A549 (cell line): ENCODE measurements around the gene CACNA1D. TPM values are rescaled to one million over a fixed set of nuclear protein-coding genes. Genes with fewer than 3 reads are reported as not detected.

Experiments used
- ATAC-seq, 2 experiments: fragments of 200-7000 bp in 1 of 2; fragments of >200 bp in 1 of 2; cut with Nextera tagmentation in 1 of 2; cut with Tn5 transposase in 1 of 2; 3 replicates each; pipeline versions ENCODE4 v1.8.0 to v1.9.1; 2018 to 2020; ENCODE audit warnings: mild to moderate bottlenecking in 1 of 2, moderate library complexity in 1 of 2
- CTCF ChIA-PET: fragments of 300-600 bp; sonication (Branson Sonifier 250); formaldehyde crosslinking; extraction: SDS; loops from one replicate; lab custom pipeline; 2021; ENCODE audit warnings: antibody characterized with exemption, inconsistent platforms; lab: Yijun Ruan, JAX
- POLR2A ChIA-PET: fragments of 350-600 bp; formaldehyde crosslinking; extraction: SDS; loops from one replicate; lab custom pipeline; 2021; ENCODE audit warnings: antibody characterized with exemption, inconsistent platforms; lab: Yijun Ruan, JAX
- DNase-seq, 2 experiments: peaks; one replicate each; pipeline versions ENCODE4 v3.0.0 to v3.0.0-alpha.2; 2011 to 2016; ENCODE audit warnings: low read depth in 1 of 2, low spot score in 1 of 2
- FAIRE-seq: peaks from 2 replicates; lab custom pipeline; 2011; peaks lifted over from hg19 to GRCh38; lab: Jason Lieb, UNC
- H3K27ac ChIP-seq, 2 experiments: fragments of >200 bp; sonication (Bioruptor Twin); formaldehyde crosslinking; 3 replicates each; pipeline ENCODE4 v1.5.1; 2016 to 2017
- H3K4me1 ChIP-seq: fragments of >200 bp; sonication (Bioruptor Twin); formaldehyde crosslinking; 3 replicates; pipeline ENCODE4 v1.6.1; 2016
- H3K4me2 ChIP-seq: fragments of >200 bp; sonication (Bioruptor Twin); formaldehyde crosslinking; 3 replicates; pipeline ENCODE4 v1.6.1; 2016
- H3K4me3 ChIP-seq: fragments of >200 bp; sonication (Bioruptor Twin); formaldehyde crosslinking; 3 replicates; pipeline ENCODE4 v1.5.1; 2016
- H3K9me3 ChIP-seq: fragments of >200 bp; sonication (Bioruptor Twin); formaldehyde crosslinking; 3 replicates; pipeline ENCODE4 v1.6.1; 2016
- ATOH8 ChIP-seq: fragments of 250-450 bp; sonication (Bioruptor Pico); IDR thresholded peaks from 2 replicates; pipeline ENCODE4 v1.5.0; 2020; ENCODE audit warnings: low read depth, mild to moderate bottlenecking, moderate library complexity
- BHLHE40 ChIP-seq: IDR thresholded peaks from 2 replicates; pipeline ENCODE4 v1.6.1; 2012; ENCODE audit warnings: low read depth, low read length, inconsistent platforms
- CBX8 ChIP-seq: fragments of 200-600 bp; sonication (generic); IDR thresholded peaks from 2 replicates; pipeline ENCODE4 v1.6.1; 2016
- CHD4 ChIP-seq: fragments of 200-600 bp; sonication (generic); IDR thresholded peaks from 2 replicates; pipeline ENCODE4 v1.6.1; 2016; ENCODE audit warnings: antibody characterized with exemption, mild to moderate bottlenecking, borderline replicate concordance
- ELK1 ChIP-seq: fragments of 150-350 bp; IDR thresholded peaks from 2 replicates; pipeline ENCODE4 v1.6.1; 2014; ENCODE audit warnings: low read depth, mild to moderate bottlenecking, low read length
- FOSL2 ChIP-seq, 2 experiments: fragments of 450-650 bp in 1 of 2; fragments of >200 bp in 1 of 2; sonication (Bioruptor Twin) in 1 of 2; formaldehyde crosslinking; IDR thresholded peaks; 2 replicates each; pipeline versions ENCODE4 v1.5.0 to v1.6.1; 2016 to 2020; ENCODE audit warnings: mild to moderate bottlenecking in 1 of 2, moderate library complexity in 1 of 2
- FOXS1 ChIP-seq: fragments of 250-450 bp; sonication (Bioruptor Pico); IDR thresholded peaks from 2 replicates; pipeline ENCODE4 v1.5.0; 2020; ENCODE audit warnings: mild to moderate bottlenecking, moderate library complexity
- GATA3 ChIP-seq: IDR thresholded peaks from 2 replicates; pipeline ENCODE4 v1.6.1; 2012; ENCODE audit warnings: borderline replicate concordance
- HDAC2 ChIP-seq: fragments of 200-600 bp; sonication (generic); IDR thresholded peaks from 2 replicates; pipeline ENCODE4 v1.6.1; 2016
- HMGXB4 ChIP-seq: fragments of 250-450 bp; sonication (Bioruptor Pico); IDR thresholded peaks from 2 replicates; pipeline ENCODE4 v1.5.0; 2021; ENCODE audit warnings: mild to moderate bottlenecking, moderate library complexity, borderline replicate concordance
- HOXB5 ChIP-seq: fragments of 250-450 bp; sonication (Bioruptor Pico); IDR thresholded peaks from 2 replicates; pipeline ENCODE4 v1.5.0; 2020; ENCODE audit warnings: mild to moderate bottlenecking, moderate library complexity
- JUN ChIP-seq, 2 experiments: fragments of >200 bp; sonication (Bioruptor Twin); formaldehyde crosslinking; IDR thresholded peaks; 2 replicates in 1 of 2; 3 replicates in 1 of 2; pipeline ENCODE4 v1.6.1; 2016 to 2017
- JUNB ChIP-seq: fragments of >200 bp; sonication (Bioruptor Twin); formaldehyde crosslinking; IDR thresholded peaks from 2 replicates; pipeline ENCODE4 v1.6.1; 2016
- KDM5A ChIP-seq: fragments of 200-600 bp; sonication (generic); IDR thresholded peaks from 2 replicates; pipeline ENCODE4 v1.6.1; 2016; ENCODE audit warnings: antibody characterized with exemption, mild to moderate bottlenecking
- MAZ ChIP-seq: fragments of 150-350 bp; IDR thresholded peaks from 2 replicates; pipeline ENCODE4 v1.6.1; 2014; ENCODE audit warnings: antibody characterized with exemption, low read depth, low read length, borderline replicate concordance
- MYC ChIP-seq: IDR thresholded peaks from 2 replicates; pipeline ENCODE4 v1.6.1; 2012; ENCODE audit warnings: mild to moderate bottlenecking, inconsistent platforms, low read length, improper control_type of control experiment, borderline replicate concordance
- NFE2L2 ChIP-seq: fragments of 150-350 bp; conservative IDR thresholded peaks from 2 replicates; pipeline ENCODE4 v1.6.1; 2014; ENCODE audit warnings: low read length
- NR3C1 ChIP-seq: fragments of >200 bp; sonication (Bioruptor Twin); formaldehyde crosslinking; IDR thresholded peaks from 3 replicates; pipeline ENCODE4 v1.6.1; 2017
- PHF8 ChIP-seq: fragments of 200-600 bp; sonication (generic); IDR thresholded peaks from 2 replicates; pipeline ENCODE4 v1.6.1; 2016; ENCODE audit warnings: low read depth, mild to moderate bottlenecking, antibody characterized with exemption, moderate library complexity, borderline replicate concordance
- POLR2A ChIP-seq: IDR thresholded peaks from 2 replicates; pipeline ENCODE4 v1.6.1; 2012; ENCODE audit warnings: mild to moderate bottlenecking, low read length
- RAD21 ChIP-seq, 2 experiments: fragments of >200 bp in 1 of 2; sonication (Bioruptor Twin) in 1 of 2; formaldehyde crosslinking in 1 of 2; IDR thresholded peaks in 1 of 2; conservative IDR thresholded peaks in 1 of 2; 2 replicates in 1 of 2; 3 replicates in 1 of 2; pipeline ENCODE4 v1.6.1; 2012 to 2018; ENCODE audit warnings: inconsistent platforms in 1 of 2
- RFX5 ChIP-seq: fragments of 450-650 bp; IDR thresholded peaks from 2 replicates; pipeline ENCODE4 v1.7.1; 2014; ENCODE audit warnings: antibody characterized with exemption, mild to moderate bottlenecking, moderate library complexity
- RNF2 ChIP-seq: fragments of 200-600 bp; sonication (generic); IDR thresholded peaks from 2 replicates; pipeline ENCODE4 v1.6.1; 2016; ENCODE audit warnings: low read depth, mild to moderate bottlenecking, antibody characterized with exemption, moderate library complexity, borderline replicate concordance
- SMC3 ChIP-seq: fragments of >200 bp; sonication (Bioruptor Twin); formaldehyde crosslinking; IDR thresholded peaks from 3 replicates; pipeline ENCODE4 v1.6.1; 2018; ENCODE audit warnings: inconsistent platforms
- ZC3H11A ChIP-seq: fragments of 450-650 bp; IDR thresholded peaks from 2 replicates; pipeline ENCODE4 v1.6.1; 2014; ENCODE audit warnings: antibody characterized with exemption, mild to moderate bottlenecking
- ZFP36 ChIP-seq: fragments of 450-650 bp; IDR thresholded peaks from 2 replicates; pipeline ENCODE4 v1.6.1; 2014; ENCODE audit warnings: borderline replicate concordance; ENCODE audit not compliant: partially characterized antibody
- ZNF302 ChIP-seq: fragments of 250-450 bp; sonication (Bioruptor Pico); IDR thresholded peaks from 2 replicates; pipeline ENCODE4 v1.9.0; 2021; ENCODE audit warnings: inconsistent platforms, mild to moderate bottlenecking, moderate library complexity
- WGBS: methylation state at CpG from one replicate; pipeline ENCODE4 v1.1.6; 2017; ENCODE audit errors: missing lambda C conversion rate; 5-methylcytosine and 5-hydroxymethylcytosine counted together
- polyA plus RNA-seq, 4 experiments: library from polyadenylated mRNA; depleted of rRNA in 3 of 4; stranded (reverse); fragments of >200 nt; fragmentation: RNase III in 1 of 4; extraction: RNeasy Plus Mini Kit Qiagen cat#74134 plus additional on column Dnase treatment in 1 of 4; gene quantifications; 2 replicates in 3 of 4; 3 replicates in 1 of 4; pipeline ENCODE4 v1.2.3, GENCODE V29; 2011 to 2017

CACNA1D gene
- polyA plus RNA-seq, 2 of the 4 experiments (the other 2 are of a cell fraction) = 1.1 to 10.7 TPM

GRCh38 chr3:53693451-53693850 lies 199.0 kb downstream of the CACNA1D start:
- Histone ChIP-seq H3K9me3 (no peaks in the 10 kb centered on the region), H3K27ac (no peak overlapping the region), H3K4me3 (no peak overlapping the region), H3K4me2 (no peak overlapping the region), H3K4me1 (no peaks in the 10 kb centered on the region)
- DNase-seq = no peak
- POLR2A ChIA-PET = no interaction called here
- ATAC-seq = no peak
- CTCF ChIA-PET = interaction anchor here (2.0 kb wide), 1 partner anchor 17 kb away, joined by 7 read pairs; no protein-coding TSS in a partner anchor
- FAIRE-seq = no peak
- 45% methylated on average over 2 of the region's 2 CpGs for WGBS
- no peak for TF ChIP-seq JUN (IDR thresholded peaks at IDR 0.05)
- TF ChIP-seq PHF8 = no peak
- TF ChIP-seq HDAC2 = no peak
- TF ChIP-seq CBX8 = no peak
- no peak for TF ChIP-seq HOXB5
- no peak for TF ChIP-seq HMGXB4
- no peak for TF ChIP-seq FOXS1 (CRISPR knock-in tag)
- TF ChIP-seq ZFP36 = no peak
- TF ChIP-seq RFX5 = no peak
- no peak for TF ChIP-seq NFE2L2
- TF ChIP-seq GATA3 = no peak
- TF ChIP-seq ELK1 = no peak
- no peak for TF ChIP-seq MYC
- no peak for TF ChIP-seq ATOH8 (CRISPR knock-in tag)
- TF ChIP-seq KDM5A = no peak
- TF ChIP-seq SMC3 = no peak

- Histone ChIP-seq H3K9me3 (no peaks in the 10 kb centered on the region), H3K4me2 (no peak overlapping the region), H3K4me1 (no peaks in the 10 kb centered on the region), H3K27ac (no peak overlapping the region), H3K4me3 (no peak overlapping the region)
- ATAC-seq (no peak), DNase-seq (no peak), FAIRE-seq (no peak)
- POLR2A ChIA-PET = no interaction called here
- no peak for TF ChIP-seq BHLHE40
- no peak for TF ChIP-seq JUN (IDR thresholded peaks at IDR 0.05)
- TF ChIP-seq CHD4 = no peak
- no peak for TF ChIP-seq NR3C1
- no peak for TF ChIP-seq FOXS1 (CRISPR knock-in tag)
- TF ChIP-seq FOSL2 (IDR thresholded peaks at IDR 0.05) = no peak
- no peak for TF ChIP-seq FOSL2 (CRISPR knock-in tag; IDR thresholded peaks at IDR 0.05)
- no peak for TF ChIP-seq ZC3H11A
- TF ChIP-seq RAD21 (conservative IDR thresholded peaks at IDR 0.05 in 1 of 2, IDR thresholded peaks at IDR 0.05 in 1 of 2) = no peak
- no peak for TF ChIP-seq JUNB
- no peak for TF ChIP-seq MAZ
- TF ChIP-seq POLR2A = no peak
- no peak for TF ChIP-seq ZNF302 (CRISPR knock-in tag)
- no peak for TF ChIP-seq RNF2
- TF ChIP-seq ATOH8 (CRISPR knock-in tag) = no peak
- 90% methylated on average over 2 of the region's 4 CpGs for WGBS
- CTCF ChIA-PET = interaction anchor here (0.6 kb wide), 1 partner anchor 36 kb away, joined by 4 read pairs; no protein-coding TSS in a partner anchor
Observed at GRCh38 chr3:53694046-53694445, 199.6 kb downstream of the CACNA1D start.
